ENCODE results near the gene ZNF70. TPM values are rescaled to one million over a fixed set of nuclear protein-coding genes. Genes with fewer than 3 reads are reported as not detected.
A peak's percentile ranks its signal among the peaks of the same experiment; 100 is the strongest.

ZNF70 gene
- total and polyA plus RNA-seq, 2 of the 13 experiments (the other 11 are each of a cell fraction or from before 2014, with no cell fraction given): 0.62 to 3.6 TPM

DNA sequence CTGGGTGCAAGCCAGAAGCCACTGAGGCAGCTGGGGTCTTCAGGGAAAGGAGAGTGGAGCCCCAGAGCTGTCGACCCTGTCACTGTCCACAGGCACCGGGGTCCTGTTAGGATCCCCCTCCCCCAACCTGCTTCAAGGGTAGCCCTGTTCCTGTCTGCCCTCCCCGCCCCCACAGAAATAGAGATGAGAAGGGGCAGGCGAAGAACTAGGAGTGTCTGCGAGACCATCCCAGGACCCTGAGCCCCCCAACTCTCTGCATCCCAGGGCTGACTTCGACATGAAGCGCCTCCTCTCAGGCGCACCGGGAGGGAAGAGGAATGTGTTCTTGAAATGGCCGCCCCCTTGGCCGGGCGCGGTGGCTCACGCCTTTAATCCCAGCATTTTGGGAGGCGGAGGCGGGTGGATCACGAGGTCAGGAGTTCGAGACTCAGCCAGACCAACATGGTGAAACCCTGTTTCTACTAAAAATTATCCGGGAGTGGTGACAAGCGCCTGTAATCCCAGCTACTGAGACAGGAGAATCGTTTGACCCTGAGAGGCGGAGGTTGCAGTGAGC is 607 bp upstream of the ZNF70 start (continued):
- TF ChIP-seq ZNF383 (CRISPR knock-in tag; IDR thresholded peaks at IDR 0.05; ENCODE audit: borderline replicate concordance): no peak
- no peak for TF ChIP-seq CHCHD3 (CRISPR knock-in tag; IDR thresholded peaks at IDR 0.05)
- TF ChIP-seq, protein P1, sequence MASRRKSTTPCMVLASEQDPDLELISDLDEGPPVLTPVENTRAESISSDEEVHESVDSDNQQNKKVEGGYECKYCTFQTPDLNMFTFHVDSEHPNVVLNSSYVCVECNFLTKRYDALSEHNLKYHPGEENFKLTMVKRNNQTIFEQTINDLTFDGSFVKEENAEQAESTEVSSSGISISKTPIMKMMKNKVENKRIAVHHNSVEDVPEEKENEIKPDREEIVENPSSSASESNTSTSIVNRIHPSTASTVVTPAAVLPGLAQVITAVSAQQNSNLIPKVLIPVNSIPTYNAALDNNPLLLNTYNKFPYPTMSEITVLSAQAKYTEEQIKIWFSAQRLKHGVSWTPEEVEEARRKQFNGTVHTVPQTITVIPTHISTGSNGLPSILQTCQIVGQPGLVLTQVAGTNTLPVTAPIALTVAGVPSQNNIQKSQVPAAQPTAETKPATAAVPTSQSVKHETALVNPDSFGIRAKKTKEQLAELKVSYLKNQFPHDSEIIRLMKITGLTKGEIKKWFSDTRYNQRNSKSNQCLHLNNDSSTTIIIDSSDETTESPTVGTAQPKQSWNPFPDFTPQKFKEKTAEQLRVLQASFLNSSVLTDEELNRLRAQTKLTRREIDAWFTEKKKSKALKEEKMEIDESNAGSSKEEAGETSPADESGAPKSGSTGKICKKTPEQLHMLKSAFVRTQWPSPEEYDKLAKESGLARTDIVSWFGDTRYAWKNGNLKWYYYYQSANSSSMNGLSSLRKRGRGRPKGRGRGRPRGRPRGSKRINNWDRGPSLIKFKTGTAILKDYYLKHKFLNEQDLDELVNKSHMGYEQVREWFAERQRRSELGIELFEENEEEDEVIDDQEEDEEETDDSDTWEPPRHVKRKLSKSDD (CRISPR knock-in tag; IDR thresholded peaks at IDR 0.05; ENCODE audit: low read depth): no peak
- no peak for TF ChIP-seq CREM (IDR thresholded peaks at IDR 0.05)
- no peak for TF ChIP-seq CREM (CRISPR knock-in tag; IDR thresholded peaks at IDR 0.05)
- no peak for TF ChIP-seq ZFP90 (CRISPR knock-in tag; IDR thresholded peaks at IDR 0.05; ENCODE audit: borderline replicate concordance)
- TF ChIP-seq ATF1 (CRISPR knock-in tag; IDR thresholded peaks at IDR 0.05): no peak
- TF ChIP-seq, protein P2, sequence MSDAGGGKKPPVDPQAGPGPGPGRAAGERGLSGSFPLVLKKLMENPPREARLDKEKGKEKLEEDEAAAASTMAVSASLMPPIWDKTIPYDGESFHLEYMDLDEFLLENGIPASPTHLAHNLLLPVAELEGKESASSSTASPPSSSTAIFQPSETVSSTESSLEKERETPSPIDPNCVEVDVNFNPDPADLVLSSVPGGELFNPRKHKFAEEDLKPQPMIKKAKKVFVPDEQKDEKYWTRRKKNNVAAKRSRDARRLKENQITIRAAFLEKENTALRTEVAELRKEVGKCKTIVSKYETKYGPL (CRISPR knock-in tag; IDR thresholded peaks at IDR 0.05): no peak
- no peak for TF ChIP-seq ZNF878 (CRISPR knock-in tag; IDR thresholded peaks at IDR 0.05)
- TF ChIP-seq RARA (CRISPR knock-in tag; IDR thresholded peaks at IDR 0.05): no peak
- no peak for TF ChIP-seq ZEB1 (IDR thresholded peaks at IDR 0.05; ENCODE audit: insufficient replicate concordance, low read depth)
- TF ChIP-seq IRF2 (CRISPR knock-in tag; IDR thresholded peaks at IDR 0.05): no peak
- 0 out of 2 replicates have a peak, but pooled peaks have one; percentile 11 for TF ChIP-seq ZNF546 (CRISPR knock-in tag; conservative IDR thresholded peaks at IDR 0.05)
- TF ChIP-seq, protein P3, sequence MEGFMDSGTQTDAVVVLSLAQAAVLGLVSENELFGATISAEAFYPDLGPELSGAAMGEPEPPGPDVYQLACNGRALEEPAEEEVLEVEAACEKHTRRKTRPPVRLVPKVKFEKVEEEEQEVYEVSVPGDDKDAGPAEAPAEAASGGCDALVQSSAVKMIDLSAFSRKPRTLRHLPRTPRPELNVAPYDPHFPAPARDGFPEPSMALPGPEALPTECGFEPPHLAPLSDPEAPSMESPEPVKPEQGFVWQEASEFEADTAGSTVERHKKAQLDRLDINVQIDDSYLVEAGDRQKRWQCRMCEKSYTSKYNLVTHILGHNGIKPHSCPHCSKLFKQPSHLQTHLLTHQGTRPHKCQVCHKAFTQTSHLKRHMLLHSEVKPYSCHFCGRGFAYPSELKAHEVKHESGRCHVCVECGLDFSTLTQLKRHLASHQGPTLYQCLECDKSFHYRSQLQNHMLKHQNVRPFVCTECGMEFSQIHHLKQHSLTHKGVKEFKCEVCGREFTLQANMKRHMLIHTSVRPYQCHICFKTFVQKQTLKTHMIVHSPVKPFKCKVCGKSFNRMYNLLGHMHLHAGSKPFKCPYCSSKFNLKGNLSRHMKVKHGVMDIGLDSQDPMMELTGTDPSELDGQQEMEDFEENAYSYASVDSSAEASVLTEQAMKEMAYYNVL (CRISPR knock-in tag; IDR thresholded peaks at IDR 0.05; ENCODE audit: borderline replicate concordance): no peak
- no peak; the same call in 1 of the 2 replicates for TF ChIP-seq JUND (CRISPR knock-in tag; IDR thresholded peaks at IDR 0.05)
- no peak for TF ChIP-seq CCAR2 (optimal IDR thresholded peaks at IDR 0.05; ENCODE audit: low read depth, low read length)
- TF ChIP-seq, protein P4, sequence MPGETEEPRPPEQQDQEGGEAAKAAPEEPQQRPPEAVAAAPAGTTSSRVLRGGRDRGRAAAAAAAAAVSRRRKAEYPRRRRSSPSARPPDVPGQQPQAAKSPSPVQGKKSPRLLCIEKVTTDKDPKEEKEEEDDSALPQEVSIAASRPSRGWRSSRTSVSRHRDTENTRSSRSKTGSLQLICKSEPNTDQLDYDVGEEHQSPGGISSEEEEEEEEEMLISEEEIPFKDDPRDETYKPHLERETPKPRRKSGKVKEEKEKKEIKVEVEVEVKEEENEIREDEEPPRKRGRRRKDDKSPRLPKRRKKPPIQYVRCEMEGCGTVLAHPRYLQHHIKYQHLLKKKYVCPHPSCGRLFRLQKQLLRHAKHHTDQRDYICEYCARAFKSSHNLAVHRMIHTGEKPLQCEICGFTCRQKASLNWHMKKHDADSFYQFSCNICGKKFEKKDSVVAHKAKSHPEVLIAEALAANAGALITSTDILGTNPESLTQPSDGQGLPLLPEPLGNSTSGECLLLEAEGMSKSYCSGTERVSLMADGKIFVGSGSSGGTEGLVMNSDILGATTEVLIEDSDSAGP (CRISPR knock-in tag; IDR thresholded peaks at IDR 0.05; ENCODE audit: borderline replicate concordance): 0 out of 2 replicates have a peak, but pooled peaks have one; percentile 40
- TF ChIP-seq KAT2B (IDR thresholded peaks at IDR 0.05; ENCODE audit: borderline replicate concordance, low read depth, low read length): no peak
- no peak for TF ChIP-seq POLR2A (IDR thresholded peaks at IDR 0.05; ENCODE audit: insufficient read depth in 1 of 2, low read depth in 2 of 2, low read length in 2 of 2)
- TF ChIP-seq, protein P5, sequence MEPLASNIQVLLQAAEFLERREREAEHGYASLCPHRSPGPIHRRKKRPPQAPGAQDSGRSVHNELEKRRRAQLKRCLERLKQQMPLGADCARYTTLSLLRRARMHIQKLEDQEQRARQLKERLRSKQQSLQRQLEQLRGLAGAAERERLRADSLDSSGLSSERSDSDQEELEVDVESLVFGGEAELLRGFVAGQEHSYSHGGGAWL (CRISPR knock-in tag; IDR thresholded peaks at IDR 0.05): 0 out of 2 replicates have a peak, but pooled peaks have one; percentile 15
- no peak for TF ChIP-seq ZMAT3 (CRISPR knock-in tag; conservative IDR thresholded peaks at IDR 0.05)
- TF ChIP-seq PRPF4 (IDR thresholded peaks at IDR 0.05; ENCODE audit: low read depth, low read length, poor library complexity, severe bottlenecking): peak; percentile 64
- TF ChIP-seq ZNF644 (CRISPR knock-in tag; IDR thresholded peaks at IDR 0.05; ENCODE audit: low read depth): no peak
- no peak for TF ChIP-seq TCF7L2 (IDR thresholded peaks at IDR 0.05; ENCODE audit: low read depth, low read length)
- TF ChIP-seq SP5 (CRISPR knock-in tag; IDR thresholded peaks at IDR 0.05; ENCODE audit: borderline replicate concordance, low read depth): no peak
